IMR-90 (cell line): ENCODE data around the gene MOCS2. TPM values are rescaled to one million over a fixed set of nuclear protein-coding genes. Genes with fewer than 3 reads are reported as not detected.

Experiments used
- ATAC-seq: fragments of 200-7000 bp; cut with Tn5 transposase; 2 replicates; pipeline ENCODE4 v1.9.1; 2020; ENCODE audit warnings: low read depth, mild to moderate bottlenecking, moderate library complexity
- BruUV-seq: library from RNA; stranded (reverse); fragments of 400-500 nt; replicated peaks from 2 replicates; lab custom pipeline; 2021; lab: Mats Ljungman, UMichigan
- CTCF ChIA-PET: fragments of 300-600 bp; formaldehyde crosslinking; extraction: SDS; loops from one replicate; lab custom pipeline; 2021; ENCODE audit warnings: antibody characterized with exemption; lab: Yijun Ruan, JAX
- POLR2A ChIA-PET: fragments of 300-600 bp; sonication (Branson Sonifier 250); formaldehyde crosslinking; loops from one replicate; lab custom pipeline; 2022; ENCODE audit warnings: antibody characterized with exemption; ENCODE audit not compliant: unreplicated experiment; lab: Charles Lee
- DNase-seq: peaks from one replicate; pipeline ENCODE4 v3.0.0; 2013
- H2AFZ ChIP-seq: replicated peaks from 2 replicates; pipeline ENCODE3; 2013; ENCODE audit warnings: low read length, mild to moderate bottlenecking; ENCODE audit not compliant: poor library complexity
- H2AK5ac ChIP-seq: 2 replicates; pipeline ENCODE4 v1.6.1; 2013; ENCODE audit warnings: low read depth, low read length, inconsistent platforms
- H2AK9ac ChIP-seq: replicated peaks from 2 replicates; pipeline ENCODE3; 2013; ENCODE audit warnings: mild to moderate bottlenecking, low read depth, low read length, moderate library complexity; ENCODE audit not compliant: poor library complexity
- H2BK120ac ChIP-seq: 2 replicates; pipeline ENCODE4 v1.6.1; 2013; ENCODE audit warnings: low read depth, low read length, inconsistent platforms
- H2BK15ac ChIP-seq: 3 replicates; pipeline ENCODE4 v1.6.1; 2013; ENCODE audit warnings: low read depth, low read length, inconsistent platforms
- H2BK20ac ChIP-seq: 2 replicates; pipeline ENCODE4 v1.6.1; 2013; ENCODE audit warnings: low read depth, mild to moderate bottlenecking, inconsistent platforms, low read length, moderate library complexity
- H2BK5ac ChIP-seq: 2 replicates; pipeline ENCODE4 v1.6.1; 2013; ENCODE audit warnings: mild to moderate bottlenecking, low read depth, low read length, inconsistent platforms; ENCODE audit not compliant: poor library complexity, severe bottlenecking
- H3K14ac ChIP-seq: replicated peaks from 2 replicates; pipeline ENCODE4 v1.6.1; 2013; ENCODE audit warnings: low read depth, low read length, inconsistent platforms
- H3K18ac ChIP-seq: 2 replicates; pipeline ENCODE4 v1.6.1; 2013; ENCODE audit warnings: low read depth, low read length, control low read depth
- H3K23ac ChIP-seq: 2 replicates; pipeline ENCODE4 v1.6.1; 2013; ENCODE audit warnings: low read depth, low read length, inconsistent platforms
- H3K27ac ChIP-seq: 2 replicates; pipeline ENCODE4 v1.5.1; 2013; ENCODE audit warnings: mild to moderate bottlenecking, control low read depth, low read length; ENCODE audit not compliant: insufficient read depth
- H3K27me3 ChIP-seq: 2 replicates; pipeline ENCODE4 v1.6.1; 2013; ENCODE audit warnings: low read length; ENCODE audit not compliant: control insufficient read depth, insufficient read depth
- H3K36me3 ChIP-seq: 2 replicates; pipeline ENCODE4 v1.6.1; 2013; ENCODE audit warnings: low read length, mixed read lengths; ENCODE audit not compliant: control insufficient read depth, insufficient read depth
- H3K4ac ChIP-seq: 2 replicates; pipeline ENCODE4 v1.6.1; 2013; ENCODE audit warnings: low read depth, low read length, inconsistent platforms
- H3K4me1 ChIP-seq: 2 replicates; pipeline ENCODE4 v1.6.1; 2013; ENCODE audit warnings: low read length, mixed read lengths; ENCODE audit not compliant: control insufficient read depth, insufficient read depth
- H3K4me2 ChIP-seq: 2 replicates; pipeline ENCODE4 v1.6.1; 2013; ENCODE audit warnings: low read depth, mild to moderate bottlenecking, control low read depth, low read length, moderate library complexity
- H3K4me3 ChIP-seq: 2 replicates; pipeline ENCODE4 v1.5.1; 2013; ENCODE audit warnings: low read depth, mild to moderate bottlenecking, control low read depth, low read length, moderate library complexity; ENCODE audit not compliant: insufficient read depth
- H3K56ac ChIP-seq: 2 replicates; pipeline ENCODE4 v1.6.1; 2013; ENCODE audit warnings: low read length, inconsistent platforms; ENCODE audit not compliant: insufficient read depth; ENCODE audit errors: extremely low read depth
- H3K79me1 ChIP-seq, 2 experiments: 2 replicates each; pipeline ENCODE4 v1.6.1; 2013; ENCODE audit warnings: low read length in 2 of 2, inconsistent platforms in 1 of 2, low read depth in 1 of 2
- H3K9ac ChIP-seq: 2 replicates; pipeline ENCODE4 v1.6.1; 2013; ENCODE audit warnings: low read depth, low read length, control low read depth
- H3K9me1 ChIP-seq: 2 replicates; pipeline ENCODE4 v1.6.1; 2013; ENCODE audit warnings: low read length, inconsistent platforms; ENCODE audit not compliant: insufficient read depth
- H3K9me3 ChIP-seq: 2 replicates; pipeline ENCODE4 v1.6.1; 2013; ENCODE audit warnings: low read length; ENCODE audit not compliant: control insufficient read depth, insufficient read depth
- H4K20me1 ChIP-seq: 2 replicates; pipeline ENCODE4 v1.6.1; 2013; ENCODE audit warnings: low read length, inconsistent platforms; ENCODE audit not compliant: insufficient read depth
- H4K5ac ChIP-seq: 2 replicates; pipeline ENCODE4 v1.6.1; 2013; ENCODE audit warnings: mild to moderate bottlenecking, low read depth, low read length, control low read depth
- H4K8ac ChIP-seq, 2 experiments: 2 replicates each; pipeline ENCODE4 v1.6.1; 2013; ENCODE audit warnings: low read depth in 2 of 2, low read length in 2 of 2, control low read depth in 1 of 2, inconsistent platforms in 1 of 2
- H4K91ac ChIP-seq: 2 replicates; pipeline ENCODE4 v1.6.1; 2013; ENCODE audit warnings: low read depth, low read length, inconsistent platforms; ENCODE audit not compliant: insufficient read depth
- BHLHE40 ChIP-seq: fragments of 150-350 bp; IDR thresholded peaks from 2 replicates; pipeline ENCODE4 v1.6.1; 2016; ENCODE audit warnings: mild to moderate bottlenecking, low read depth, low read length
- CEBPB ChIP-seq: IDR thresholded peaks from 2 replicates; pipeline ENCODE4 v1.6.1; 2012; ENCODE audit warnings: low read depth, low read length, improper control_type of control experiment
- CTCF ChIP-seq: conservative IDR thresholded peaks from 2 replicates; pipeline ENCODE4 v1.5.1; 2012; ENCODE audit warnings: mild to moderate bottlenecking, low read depth, low read length, improper control_type of control experiment
- FOS ChIP-seq: fragments of 150-350 bp; IDR thresholded peaks from 2 replicates; pipeline ENCODE4 v1.6.1; 2016; ENCODE audit warnings: low read depth, low read length
- MAFK ChIP-seq: IDR thresholded peaks from 2 replicates; pipeline ENCODE4 v1.6.1; 2012; ENCODE audit warnings: low read depth, low read length, improper control_type of control experiment
- MXI1 ChIP-seq: IDR thresholded peaks from 2 replicates; pipeline ENCODE4 v1.6.1; 2012; ENCODE audit warnings: low read depth, mild to moderate bottlenecking, low read length, moderate library complexity, borderline replicate concordance
- NFE2L2 ChIP-seq: fragments of 150-350 bp; IDR thresholded peaks from 2 replicates; pipeline ENCODE4 v1.6.1; 2016; ENCODE audit warnings: low read depth, mild to moderate bottlenecking, low read length
- RAD21 ChIP-seq: IDR thresholded peaks from 2 replicates; pipeline ENCODE4 v1.6.1; 2012; ENCODE audit warnings: low read length, improper control_type of control experiment
- RCOR1 ChIP-seq: IDR thresholded peaks from 2 replicates; pipeline ENCODE4 v1.6.1; 2012; ENCODE audit warnings: mild to moderate bottlenecking, low read length, improper control_type of control experiment; ENCODE audit not compliant: insufficient replicate concordance
- RFX5 ChIP-seq: IDR thresholded peaks from 2 replicates; pipeline ENCODE4 v1.8.0; 2012; ENCODE audit warnings: low read depth, mild to moderate bottlenecking, low read length, moderate library complexity
- SMC3 ChIP-seq: fragments of 150-350 bp; IDR thresholded peaks from 2 replicates; pipeline ENCODE4 v1.6.1; 2016; ENCODE audit warnings: low read depth, mild to moderate bottlenecking, antibody characterized with exemption, low read length, moderate library complexity
- USF2 ChIP-seq: fragments of 150-350 bp; IDR thresholded peaks from 2 replicates; pipeline ENCODE4 v1.6.1; 2017; ENCODE audit warnings: mild to moderate bottlenecking, antibody characterized with exemption, low read length, low read depth
- WGBS, 2 experiments: methylation state at CpG; one replicate each; pipeline versions ENCODE4 v1.1.5 to v1.1.7; 2013; ENCODE audit warnings: missing lambda C conversion rate in 2 of 2; ENCODE audit not compliant: insufficient read length in 1 of 2; ENCODE audit errors: extremely low coverage in 2 of 2; 5-methylcytosine and 5-hydroxymethylcytosine counted together
- dilution Hi-C: fragments of 300-500 bp; cut with HindIII; formaldehyde crosslinking; loops from one replicate; pipeline ENCODE4 v1.14.3; 2018; ENCODE audit warnings: low sequenced_read_pairs; ENCODE audit not compliant: unreplicated experiment
- in situ Hi-C: fragments of 300-500 bp; cut with MboI; formaldehyde crosslinking; loops from 3 replicates; pipeline ENCODE4 v1.14.3; 2019; ENCODE audit warnings: low sequenced_read_pairs, inconsistent platforms, mixed read lengths
- intact Hi-C: fragments of 100-400 bp; cut with micrococcal nuclease; formaldehyde crosslinking; loops from 2 replicates; pipeline ENCODE4 v1.10.0; 2022
- polyA plus RNA-seq, 3 experiments: library from polyadenylated mRNA; depleted of rRNA; stranded (reverse); fragments of >200 nt; gene quantifications; 2 replicates each; pipeline ENCODE4 v1.2.3, GENCODE V29; 2012; ENCODE audit warnings: low replicate concordance in 1 of 3
- total RNA-seq: library from RNA; depleted of rRNA; stranded (reverse); fragments of >200 nt; gene quantifications from 2 replicates; pipeline ENCODE4 v1.2.3, GENCODE V29; 2012

Gene MOCS2
- total and polyA plus RNA-seq, 2 of the 4 experiments (the other 2 are of a cell fraction), result 36.4 to 40.0 TPM

- H4K91ac ChIP-seq, result no peak overlapping the region
- POLR2A ChIA-PET, result no interaction called here
Observed at GRCh38 chr5:53133020-53133419, 23.5 kb upstream of the MOCS2 start.

More at GRCh38 chr5:53133020-53133419, 23.5 kb upstream of the MOCS2 start:
- Histone ChIP-seq H3K23ac (no peak overlapping the region), H3K9me3 (no peaks in the 10 kb centered on the region), H4K8ac (no peak overlapping the region), H2BK120ac (no peak overlapping the region), H2BK15ac (no peak overlapping the region), H3K9ac (no peak overlapping the region), H3K9me1 (no peaks in the 10 kb centered on the region), H3K27ac (no peak overlapping the region), H3K4me2 (no peak overlapping the region), H3K36me3 (no peaks in the 10 kb centered on the region), H3K79me1 (no peaks in the 10 kb centered on the region), H4K5ac (no peak overlapping the region), H2AFZ (no peak overlapping the region), H4K20me1 (no peaks in the 10 kb centered on the region), H3K56ac (no peak overlapping the region), H3K4me1 (no peaks in the 10 kb centered on the region), H3K4me3 (no peak overlapping the region), H3K27me3 (no peaks in the 10 kb centered on the region), H3K14ac (no peak overlapping the region), H3K4ac (no peak overlapping the region), H3K18ac (no peak overlapping the region), H2BK5ac (no peak overlapping the region), H2AK5ac (no peak overlapping the region), H2BK20ac (no peak overlapping the region), H2AK9ac (no peak overlapping the region)
- no peak for ATAC-seq
- intact Hi-C loops, result no loop called here
- TF ChIP-seq CTCF (no peak), NFE2L2 (no peak), FOS (no peak), RFX5 (no peak), USF2 (no peak), BHLHE40 (no peak), MXI1 (no peak), MAFK (no peak), CEBPB (no peak), RAD21 (no peak), RCOR1 (no peak), SMC3 (no peak)
- dilution Hi-C loops, result no loop called here
- no peak for DNase-seq
- in situ Hi-C loops, result no loop called here
- BruUV-seq, result no TSS peak
- WGBS, 2 experiments, result no CpG with 5 or more reads among the region's 1 CpG
- CTCF ChIA-PET, result no interaction called here
